Hepatocyte (in vitro differentiated cells): ENCODE data around the gene IREB2.

Experiments
- EZH2 ChIP-seq: fragments of 200-600 bp; sonication (generic); IDR thresholded peaks from 2 replicates; pipeline ENCODE4 v1.6.1; 2016; ENCODE audit warnings: antibody characterized with exemption, mild to moderate bottlenecking, borderline replicate concordance
- EZH2phosphoT487 ChIP-seq: fragments of 200-600 bp; sonication (generic); IDR thresholded peaks from one replicate; pipeline ENCODE4 v1.6.1; 2018; ENCODE audit warnings: antibody characterized with exemption, mild to moderate bottlenecking, low read depth, moderate library complexity; ENCODE audit not compliant: unreplicated experiment, severe bottlenecking
- TF ChIP-seq, protein P1 (sequence below): fragments of 200-600 bp; sonication (generic); IDR thresholded peaks from 2 replicates; pipeline ENCODE4 v1.5.1; 2016; ENCODE audit warnings: antibody characterized with exemption, mild to moderate bottlenecking; ENCODE audit not compliant: poor library complexity

DNA sequence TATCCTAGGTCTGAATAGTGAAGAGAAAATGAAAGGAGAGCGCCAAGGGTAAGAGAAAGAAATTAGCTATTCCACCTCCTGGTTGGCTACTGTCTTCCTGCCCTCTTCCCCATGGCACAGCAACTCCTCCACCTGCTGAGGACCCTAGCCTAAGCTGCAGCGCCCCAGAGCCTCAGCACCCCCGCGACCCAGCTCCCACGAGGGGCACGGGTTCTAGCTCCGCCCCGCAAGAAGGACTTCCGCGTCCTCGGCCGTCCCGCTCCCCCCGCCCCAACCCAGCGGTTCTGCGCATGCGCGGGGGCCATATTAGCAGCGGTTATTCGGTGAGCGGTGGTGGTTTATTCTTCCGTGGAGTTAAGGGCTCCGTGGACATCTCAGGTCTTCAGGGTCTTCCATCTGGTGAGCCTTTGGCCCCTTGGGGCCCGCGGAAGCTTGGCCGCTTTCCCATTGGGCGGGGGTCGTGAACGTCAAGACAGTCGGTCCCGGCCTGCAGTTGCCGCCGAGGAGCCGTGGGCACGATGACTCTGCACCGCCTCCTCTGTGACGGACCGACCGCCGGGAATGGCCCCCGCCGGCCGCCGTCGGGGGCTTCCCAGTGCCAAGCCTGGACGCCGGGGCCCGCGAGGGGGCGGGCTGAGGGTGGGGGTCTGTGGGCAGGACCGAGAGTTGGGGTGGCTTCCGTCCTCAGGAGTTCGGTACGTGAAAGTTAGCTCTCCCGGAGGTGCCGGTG is 102.3 kb downstream of the IREB2 start, which contains the start of gene PSMA4:
- TF ChIP-seq, protein P1, sequence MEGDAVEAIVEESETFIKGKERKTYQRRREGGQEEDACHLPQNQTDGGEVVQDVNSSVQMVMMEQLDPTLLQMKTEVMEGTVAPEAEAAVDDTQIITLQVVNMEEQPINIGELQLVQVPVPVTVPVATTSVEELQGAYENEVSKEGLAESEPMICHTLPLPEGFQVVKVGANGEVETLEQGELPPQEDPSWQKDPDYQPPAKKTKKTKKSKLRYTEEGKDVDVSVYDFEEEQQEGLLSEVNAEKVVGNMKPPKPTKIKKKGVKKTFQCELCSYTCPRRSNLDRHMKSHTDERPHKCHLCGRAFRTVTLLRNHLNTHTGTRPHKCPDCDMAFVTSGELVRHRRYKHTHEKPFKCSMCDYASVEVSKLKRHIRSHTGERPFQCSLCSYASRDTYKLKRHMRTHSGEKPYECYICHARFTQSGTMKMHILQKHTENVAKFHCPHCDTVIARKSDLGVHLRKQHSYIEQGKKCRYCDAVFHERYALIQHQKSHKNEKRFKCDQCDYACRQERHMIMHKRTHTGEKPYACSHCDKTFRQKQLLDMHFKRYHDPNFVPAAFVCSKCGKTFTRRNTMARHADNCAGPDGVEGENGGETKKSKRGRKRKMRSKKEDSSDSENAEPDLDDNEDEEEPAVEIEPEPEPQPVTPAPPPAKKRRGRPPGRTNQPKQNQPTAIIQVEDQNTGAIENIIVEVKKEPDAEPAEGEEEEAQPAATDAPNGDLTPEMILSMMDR = no peak
- no peak for TF ChIP-seq EZH2
- TF ChIP-seq EZH2phosphoT487 = no peak
